ENCODE measurements around the gene FOXK2. TPM values are rescaled to one million over a fixed set of nuclear protein-coding genes. Genes with fewer than 3 reads are reported as not detected.

FOXK2 gene
- total and polyA plus RNA-seq, 2 experiments from 2014 or later = 22.0 to 63.0 TPM

GRCh38 chr17:82642022-82642421 is 122.5 kb downstream of the FOXK2 start:
- Histone ChIP-seq H3K27ac (no peak overlapping the region), H3K36me3 (peaks cover 34% of the 10 kb centered on the region)

GRCh38 chr17:82644148-82644547 is 124.6 kb downstream of the FOXK2 start:
- peaks cover 6% of the 10 kb centered on the region for H3K4me1 ChIP-seq (ENCODE audit: low read depth)
- no peaks in the 10 kb centered on the region for H3K9me3 ChIP-seq (ENCODE audit: low read depth)
- no peak overlapping the region for H3K27ac ChIP-seq
- TF ChIP-seq CTCF (IDR thresholded peaks at IDR 0.05; ENCODE audit: low read depth, low read length) = no peak
- no peak for DNase-seq (ENCODE audit: low read depth in 1 of 2, low spot score in 1 of 2)
- no peak overlapping the region for H3K4me3 ChIP-seq
- H3K27me3 ChIP-seq = no peaks in the 10 kb centered on the region
- peaks cover 32% of the 10 kb centered on the region for H3K36me3 ChIP-seq

More at GRCh38 chr17:82642022-82642421, 122.5 kb downstream of the FOXK2 start:
- no peaks in the 10 kb centered on the region for H3K27me3 ChIP-seq
- H3K4me1 ChIP-seq (ENCODE audit: low read depth) = peaks cover 6% of the 10 kb centered on the region
- DNase-seq (ENCODE audit: low read depth in 1 of 2, low spot score in 1 of 2) = no peak
- no peaks in the 10 kb centered on the region for H3K9me3 ChIP-seq (ENCODE audit: low read depth)
- no peak for TF ChIP-seq CTCF (IDR thresholded peaks at IDR 0.05; ENCODE audit: low read depth, low read length)
- H3K4me3 ChIP-seq = no peak overlapping the region

GRCh38 chr17:82645516-82645915 is 126.0 kb downstream of the FOXK2 start:
- no peak overlapping the region for H3K27ac ChIP-seq
- DNase-seq (ENCODE audit: low read depth in 1 of 2, low spot score in 1 of 2) = no peak
- H3K4me3 ChIP-seq = no peak overlapping the region
- peaks cover 28% of the 10 kb centered on the region for H3K36me3 ChIP-seq
- no peaks in the 10 kb centered on the region for H3K9me3 ChIP-seq (ENCODE audit: low read depth)
- no peaks in the 10 kb centered on the region for H3K27me3 ChIP-seq
- TF ChIP-seq CTCF (IDR thresholded peaks at IDR 0.05; ENCODE audit: low read depth, low read length) = no peak
- H3K4me1 ChIP-seq (ENCODE audit: low read depth) = peaks cover 6% of the 10 kb centered on the region

GRCh38 chr17:82647593-82648164 is 128.1 kb downstream of the FOXK2 start:
- peaks cover 16% of the 10 kb centered on the region for H3K36me3 ChIP-seq
- peak overlapping the region; percentile 97 for H3K27ac ChIP-seq
- peak; percentile 15 to 35 for DNase-seq (ENCODE audit: low read depth in 1 of 2, low spot score in 1 of 2)
- H3K27me3 ChIP-seq = no peaks in the 10 kb centered on the region
- no peaks in the 10 kb centered on the region for H3K9me3 ChIP-seq (ENCODE audit: low read depth)
- TF ChIP-seq CTCF (IDR thresholded peaks at IDR 0.05; ENCODE audit: low read depth, low read length) = peak; percentile 18
- peak overlapping the region; percentile 92 for H3K4me3 ChIP-seq
- H3K4me1 ChIP-seq (ENCODE audit: low read depth) = peaks cover 6% of the 10 kb centered on the region

GRCh38 chr17:82648165-82648668 is 128.7 kb downstream of the FOXK2 start, which contains the start of gene WDR45B:
Gene WDR45B, minus strand, starts transcription at chr17:82648444. Its CDS starts 104 bp downstream, at chr17:82648340.
- Histone ChIP-seq H3K27me3 (no peaks in the 10 kb centered on the region), H3K27ac (peak within 1 kb of the TSS; percentile 97)

More at GRCh38 chr17:82648165-82648668, 128.7 kb downstream of the FOXK2 start, which contains the start of gene WDR45B:
- no peaks in the 10 kb centered on the region for H3K9me3 ChIP-seq (ENCODE audit: low read depth)
- peaks cover 6% of the 10 kb centered on the region for H3K4me1 ChIP-seq (ENCODE audit: low read depth)
- no peak for TF ChIP-seq CTCF (IDR thresholded peaks at IDR 0.05; ENCODE audit: low read depth, low read length)
- H3K4me3 ChIP-seq = peak within 1 kb of the TSS; percentile 92
- peak; percentile 97 to 99 for DNase-seq (ENCODE audit: low read depth in 1 of 2, low spot score in 1 of 2)
- H3K36me3 ChIP-seq = peaks cover 12% of the 10 kb centered on the region

All from cardiac muscle cell (in vitro differentiated cells and primary cell).